ENCODE results near the gene EFL1.

Gene EFL1

DNA sequence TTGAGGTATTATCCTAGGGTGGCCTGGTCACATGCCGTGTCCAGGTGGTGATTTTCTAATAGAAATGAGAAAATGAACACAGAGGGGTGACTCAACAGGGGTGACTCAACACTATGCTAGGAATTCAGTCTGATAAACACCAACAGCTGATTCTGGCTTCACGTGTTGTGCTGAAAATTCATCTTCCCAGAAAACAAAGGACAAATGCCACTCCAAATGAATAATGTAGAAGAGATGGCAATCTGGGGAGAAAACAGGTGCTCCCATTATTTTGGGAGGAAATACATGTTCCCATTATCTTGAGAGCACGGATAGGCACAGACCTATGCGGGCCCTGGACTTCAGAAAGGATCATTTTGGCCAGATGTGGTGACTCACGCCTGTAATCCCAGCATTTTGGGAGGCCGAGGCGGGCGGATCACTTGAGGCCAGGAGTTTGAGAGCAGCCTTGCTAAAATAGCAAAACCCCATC is 115.5 kb downstream of the EFL1 start:
- ATAC-seq (ENCODE audit: low read depth) (peak; percentile 96), DNase-seq (ENCODE audit: low spot score) (no peak)
- Histone ChIP-seq H3K4me3 (ENCODE audit: severe bottlenecking) (no peak overlapping the region), H3K4me1 (ENCODE audit: insufficient read depth, poor library complexity, severe bottlenecking) (peaks cover 7% of the 10 kb centered on the region), H3K27me3 (ENCODE audit: insufficient read depth, poor library complexity, severe bottlenecking) (no peaks in the 10 kb centered on the region), H3K36me3 (ENCODE audit: low read depth) (peaks cover 21% of the 10 kb centered on the region), H3K27ac (ENCODE audit: poor library complexity, severe bottlenecking) (peak overlapping the region; percentile 17), H3K9me3 (ENCODE audit: severe bottlenecking) (no peaks in the 10 kb centered on the region)
- TF ChIP-seq, protein P1, sequence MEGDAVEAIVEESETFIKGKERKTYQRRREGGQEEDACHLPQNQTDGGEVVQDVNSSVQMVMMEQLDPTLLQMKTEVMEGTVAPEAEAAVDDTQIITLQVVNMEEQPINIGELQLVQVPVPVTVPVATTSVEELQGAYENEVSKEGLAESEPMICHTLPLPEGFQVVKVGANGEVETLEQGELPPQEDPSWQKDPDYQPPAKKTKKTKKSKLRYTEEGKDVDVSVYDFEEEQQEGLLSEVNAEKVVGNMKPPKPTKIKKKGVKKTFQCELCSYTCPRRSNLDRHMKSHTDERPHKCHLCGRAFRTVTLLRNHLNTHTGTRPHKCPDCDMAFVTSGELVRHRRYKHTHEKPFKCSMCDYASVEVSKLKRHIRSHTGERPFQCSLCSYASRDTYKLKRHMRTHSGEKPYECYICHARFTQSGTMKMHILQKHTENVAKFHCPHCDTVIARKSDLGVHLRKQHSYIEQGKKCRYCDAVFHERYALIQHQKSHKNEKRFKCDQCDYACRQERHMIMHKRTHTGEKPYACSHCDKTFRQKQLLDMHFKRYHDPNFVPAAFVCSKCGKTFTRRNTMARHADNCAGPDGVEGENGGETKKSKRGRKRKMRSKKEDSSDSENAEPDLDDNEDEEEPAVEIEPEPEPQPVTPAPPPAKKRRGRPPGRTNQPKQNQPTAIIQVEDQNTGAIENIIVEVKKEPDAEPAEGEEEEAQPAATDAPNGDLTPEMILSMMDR (IDR thresholded peaks at IDR 0.05; ENCODE audit: poor library complexity, severe bottlenecking), result no peak

DNA sequence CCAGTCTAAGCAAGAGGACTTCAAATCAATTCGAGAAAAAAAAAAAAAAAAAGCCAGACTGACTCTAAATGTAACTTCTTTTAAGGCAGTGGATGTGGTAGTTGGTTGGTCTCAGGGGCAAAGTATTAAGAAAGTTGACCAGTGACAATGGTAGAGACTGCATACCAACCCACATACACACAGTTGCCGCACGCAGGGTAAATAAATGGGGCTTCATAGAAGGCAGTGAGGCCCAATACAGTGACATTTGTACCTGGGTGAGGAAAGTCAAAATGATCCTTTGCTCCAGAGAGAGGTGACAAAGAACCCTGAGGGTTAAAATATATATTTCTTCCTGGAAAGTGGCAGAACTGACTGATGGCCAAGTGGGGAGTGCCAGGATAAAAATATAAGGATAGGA is 116.0 kb downstream of the EFL1 start:
- H3K4me1 ChIP-seq (ENCODE audit: insufficient read depth, poor library complexity, severe bottlenecking), result peaks cover 7% of the 10 kb centered on the region
- no peaks in the 10 kb centered on the region for H3K27me3 ChIP-seq (ENCODE audit: insufficient read depth, poor library complexity, severe bottlenecking)
- H3K4me3 ChIP-seq (ENCODE audit: severe bottlenecking), result no peak overlapping the region
- no peak for DNase-seq (ENCODE audit: low spot score)
- H3K36me3 ChIP-seq (ENCODE audit: low read depth), result peaks cover 17% of the 10 kb centered on the region
- H3K9me3 ChIP-seq (ENCODE audit: severe bottlenecking), result no peaks in the 10 kb centered on the region
- peak overlapping the region; percentile 17 for H3K27ac ChIP-seq (ENCODE audit: poor library complexity, severe bottlenecking)
- TF ChIP-seq, protein P1 (IDR thresholded peaks at IDR 0.05; ENCODE audit: poor library complexity, severe bottlenecking), result no peak
- peak; percentile 33 for ATAC-seq (ENCODE audit: low read depth)

GRCh38 chr15:82143390-82144385 is 118.8 kb downstream of the EFL1 start:
- H3K27ac ChIP-seq (ENCODE audit: poor library complexity, severe bottlenecking), result no peak overlapping the region
- H3K36me3 ChIP-seq (ENCODE audit: low read depth), result peaks cover 13% of the 10 kb centered on the region
- H3K4me3 ChIP-seq (ENCODE audit: severe bottlenecking), result no peak overlapping the region
- TF ChIP-seq, protein P1 (IDR thresholded peaks at IDR 0.05; ENCODE audit: poor library complexity, severe bottlenecking), result no peak
- no peaks in the 10 kb centered on the region for H3K27me3 ChIP-seq (ENCODE audit: insufficient read depth, poor library complexity, severe bottlenecking)
- H3K9me3 ChIP-seq (ENCODE audit: severe bottlenecking), result no peaks in the 10 kb centered on the region
- no peak for DNase-seq (ENCODE audit: low spot score)
- no peak for ATAC-seq (ENCODE audit: low read depth)
- peaks cover 11% of the 10 kb centered on the region for H3K4me1 ChIP-seq (ENCODE audit: insufficient read depth, poor library complexity, severe bottlenecking)

- H3K4me3 ChIP-seq (ENCODE audit: severe bottlenecking), result no peak overlapping the region
- ATAC-seq (ENCODE audit: low read depth) (0 out of 3 replicates have a peak, but pooled peaks have one; percentile 41), DNase-seq (ENCODE audit: low spot score) (no peak)
- peak overlapping the region; percentile 0 for H3K27ac ChIP-seq (ENCODE audit: poor library complexity, severe bottlenecking)
- peaks cover 38% of the 10 kb centered on the region for H3K36me3 ChIP-seq (ENCODE audit: low read depth)
- H3K27me3 ChIP-seq (ENCODE audit: insufficient read depth, poor library complexity, severe bottlenecking), result no peaks in the 10 kb centered on the region
- TF ChIP-seq, protein P1 (IDR thresholded peaks at IDR 0.05; ENCODE audit: poor library complexity, severe bottlenecking), result no peak
- H3K9me3 ChIP-seq (ENCODE audit: severe bottlenecking), result no peaks in the 10 kb centered on the region
- peaks cover 4% of the 10 kb centered on the region for H3K4me1 ChIP-seq (ENCODE audit: insufficient read depth, poor library complexity, severe bottlenecking)
These were observed 121.6 kb downstream of the EFL1 start for GRCh38 chr15:82140886-82141285.
